ENCODE data around the gene GOLPH3. TPM values are rescaled to one million over a fixed set of nuclear protein-coding genes. Genes with fewer than 3 reads are reported as not detected.

The GOLPH3 gene
- total and polyA plus RNA-seq, 7 experiments from 2014 or later, result 46.9 to 86.1 (median 60.8) TPM

- H3K27ac ChIP-seq (ENCODE audit: low read depth, low read length), result no peak overlapping the region
- Mint-ChIP-seq H3K4me3 (no peak overlapping the region), H3K4me1 (peaks cover 0 to 4% (median 0%) of the 10 kb centered on the region in 7 donors), H3K27ac (peak overlapping the region in 1 of 9 donors; percentile 18), H3K36me3 (peaks cover 8 to 32% (median 14%) of the 10 kb centered on the region in 5 donors), H3K27me3 (no peaks in the 10 kb centered on the region), H3K9me3 (no peaks in the 10 kb centered on the region)
- no peak overlapping the region for H3K4me3 ChIP-seq (ENCODE audit: low read length)
- intact Hi-C loops (cut with micrococcal nuclease), result no loop called here
- CTCF ChIA-PET, result no interaction called here
- no peaks in the 10 kb centered on the region for H3K4me1 ChIP-seq (ENCODE audit: control insufficient read depth in 2 of 2, insufficient read depth in 2 of 2, low read length in 2 of 2)
- H3K9me3 ChIP-seq (ENCODE audit: control insufficient read depth in 2 of 3, low read length in 3 of 3), result no peaks in the 10 kb centered on the region
- no peak for DNase-seq
- H3K36me3 ChIP-seq (ENCODE audit: control insufficient read depth in 2 of 3, insufficient read depth in 3 of 3, low read length in 3 of 3), result peaks cover 0 to 47% (median 4%) of the 10 kb centered on the region in 3 experiments
- ATAC-seq, result no peak
- POLR2A ChIA-PET, result no interaction called here
- no peaks in the 10 kb centered on the region for H3K27me3 ChIP-seq (ENCODE audit: control insufficient read depth in 2 of 2, insufficient read depth in 2 of 2, low read length in 2 of 2)
Observed at GRCh38 chr5:32110111-32110696, 63.9 kb downstream of the GOLPH3 start.

GRCh38 chr5:32109236-32109635, 64.9 kb downstream of the GOLPH3 start:
- peaks cover 0 to 4% (median 0%) of the 10 kb centered on the region in 7 donors for H3K4me1 Mint-ChIP-seq
- Histone ChIP-seq H3K36me3 (ENCODE audit: control insufficient read depth in 2 of 3, insufficient read depth in 3 of 3, low read length in 3 of 3) (peaks cover 0 to 53% (median 4%) of the 10 kb centered on the region in 3 experiments), H3K9me3 (ENCODE audit: control insufficient read depth in 2 of 3, low read length in 3 of 3) (no peaks in the 10 kb centered on the region), H3K27ac (ENCODE audit: low read depth, low read length) (no peak overlapping the region), H3K4me1 (ENCODE audit: control insufficient read depth in 2 of 2, insufficient read depth in 2 of 2, low read length in 2 of 2) (no peaks in the 10 kb centered on the region), H3K27me3 (ENCODE audit: control insufficient read depth in 2 of 2, insufficient read depth in 2 of 2, low read length in 2 of 2) (no peaks in the 10 kb centered on the region), H3K4me3 (ENCODE audit: low read length) (no peak overlapping the region)
- no peaks in the 10 kb centered on the region for H3K27me3 Mint-ChIP-seq
- DNase-seq, result no peak
- no peak for ATAC-seq
- no peaks in the 10 kb centered on the region for H3K9me3 Mint-ChIP-seq
- peak overlapping the region in 1 of 9 donors; percentile 56 for H3K27ac Mint-ChIP-seq
- peaks cover 8 to 36% (median 14%) of the 10 kb centered on the region in 5 donors for H3K36me3 Mint-ChIP-seq
- no peak overlapping the region for H3K4me3 Mint-ChIP-seq
- intact Hi-C loops (cut with micrococcal nuclease), result no loop called here
- ChIA-PET POLR2A (no interaction called here), CTCF (interaction anchor here (0.8 kb wide), 1 partner anchor 285 kb away, joined by 3 read pairs; no protein-coding TSS in a partner anchor)

DNA sequence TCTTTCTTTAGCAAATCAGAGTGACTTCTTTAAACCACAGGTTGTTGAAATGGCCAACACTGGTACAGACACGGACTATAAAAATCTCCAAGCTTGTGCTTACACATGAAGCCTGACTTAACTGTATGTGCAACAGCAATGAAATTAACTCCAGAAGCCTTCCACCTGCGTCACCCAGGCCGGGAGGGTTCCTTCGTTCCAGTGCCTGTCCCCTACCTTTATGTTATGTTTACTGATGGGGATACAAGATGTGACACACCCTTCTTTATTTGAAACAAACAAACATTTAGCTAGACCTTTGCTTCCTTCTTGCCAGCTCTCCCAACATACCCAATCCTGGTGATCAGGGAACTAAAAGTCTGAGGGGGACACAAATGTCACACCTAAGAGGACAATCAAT, 66.0 kb downstream of the GOLPH3 start:
- intact Hi-C loops (cut with micrococcal nuclease), result no loop called here
- no peak overlapping the region for H3K27ac ChIP-seq (ENCODE audit: low read depth, low read length)
- Mint-ChIP-seq H3K27ac (peak overlapping the region in 3 of 9 donors; percentile 23 to 54 (median 39)), H3K4me1 (peaks cover 0 to 4% (median 0%) of the 10 kb centered on the region in 7 donors), H3K36me3 (peaks cover 8 to 43% (median 19%) of the 10 kb centered on the region in 5 donors), H3K4me3 (no peak overlapping the region), H3K9me3 (no peaks in the 10 kb centered on the region), H3K27me3 (no peaks in the 10 kb centered on the region)
- H3K36me3 ChIP-seq (ENCODE audit: control insufficient read depth in 2 of 3, insufficient read depth in 3 of 3, low read length in 3 of 3), result peaks cover 0 to 59% (median 4%) of the 10 kb centered on the region in 3 experiments
- CTCF ChIA-PET, result interaction anchor here (0.6 kb wide), 1 partner anchor 19 kb away, joined by 3 read pairs; no protein-coding TSS in a partner anchor
- no peaks in the 10 kb centered on the region for H3K27me3 ChIP-seq (ENCODE audit: control insufficient read depth in 2 of 2, insufficient read depth in 2 of 2, low read length in 2 of 2)
- ATAC-seq (no peak), DNase-seq (no peak)
- no peaks in the 10 kb centered on the region for H3K4me1 ChIP-seq (ENCODE audit: control insufficient read depth in 2 of 2, insufficient read depth in 2 of 2, low read length in 2 of 2)
- H3K9me3 ChIP-seq (ENCODE audit: control insufficient read depth in 2 of 3, low read length in 3 of 3), result no peaks in the 10 kb centered on the region
- no peak overlapping the region for H3K4me3 ChIP-seq (ENCODE audit: low read length)
- POLR2A ChIA-PET, result no interaction called here

GRCh38 chr5:32107291-32107690, 66.8 kb downstream of the GOLPH3 start:
- Mint-ChIP-seq H3K27me3 (no peaks in the 10 kb centered on the region), H3K27ac (peak overlapping the region in 3 of 9 donors; percentile 21 to 66 (median 54)), H3K9me3 (no peaks in the 10 kb centered on the region), H3K4me1 (peaks cover 0 to 4% (median 0%) of the 10 kb centered on the region in 7 donors), H3K4me3 (no peak overlapping the region), H3K36me3 (peaks cover 7 to 39% (median 17%) of the 10 kb centered on the region in 5 donors)
- CTCF ChIA-PET, result no interaction called here
- intact Hi-C loops (cut with micrococcal nuclease), result no loop called here
- H3K36me3 ChIP-seq (ENCODE audit: control insufficient read depth in 2 of 3, insufficient read depth in 3 of 3, low read length in 3 of 3), result peaks cover 0 to 60% (median 5%) of the 10 kb centered on the region in 3 experiments
- no peaks in the 10 kb centered on the region for H3K4me1 ChIP-seq (ENCODE audit: control insufficient read depth in 2 of 2, insufficient read depth in 2 of 2, low read length in 2 of 2)
- no peak overlapping the region for H3K4me3 ChIP-seq (ENCODE audit: low read length)
- H3K27me3 ChIP-seq (ENCODE audit: control insufficient read depth in 2 of 2, insufficient read depth in 2 of 2, low read length in 2 of 2), result no peaks in the 10 kb centered on the region
- no peak overlapping the region for H3K27ac ChIP-seq (ENCODE audit: low read depth, low read length)
- POLR2A ChIA-PET, result no interaction called here
- ATAC-seq (no peak), DNase-seq (no peak)
- H3K9me3 ChIP-seq (ENCODE audit: control insufficient read depth in 2 of 3, low read length in 3 of 3), result no peaks in the 10 kb centered on the region

- H3K36me3 ChIP-seq (ENCODE audit: control insufficient read depth in 2 of 3, insufficient read depth in 3 of 3, low read length in 3 of 3), result peaks cover 4 to 34% (median 18%) of the 10 kb centered on the region in 3 experiments
- no peaks in the 10 kb centered on the region for H3K4me1 Mint-ChIP-seq
Observed at GRCh38 chr5:32103521-32103920, 70.6 kb downstream of the GOLPH3 start.

DNA sequence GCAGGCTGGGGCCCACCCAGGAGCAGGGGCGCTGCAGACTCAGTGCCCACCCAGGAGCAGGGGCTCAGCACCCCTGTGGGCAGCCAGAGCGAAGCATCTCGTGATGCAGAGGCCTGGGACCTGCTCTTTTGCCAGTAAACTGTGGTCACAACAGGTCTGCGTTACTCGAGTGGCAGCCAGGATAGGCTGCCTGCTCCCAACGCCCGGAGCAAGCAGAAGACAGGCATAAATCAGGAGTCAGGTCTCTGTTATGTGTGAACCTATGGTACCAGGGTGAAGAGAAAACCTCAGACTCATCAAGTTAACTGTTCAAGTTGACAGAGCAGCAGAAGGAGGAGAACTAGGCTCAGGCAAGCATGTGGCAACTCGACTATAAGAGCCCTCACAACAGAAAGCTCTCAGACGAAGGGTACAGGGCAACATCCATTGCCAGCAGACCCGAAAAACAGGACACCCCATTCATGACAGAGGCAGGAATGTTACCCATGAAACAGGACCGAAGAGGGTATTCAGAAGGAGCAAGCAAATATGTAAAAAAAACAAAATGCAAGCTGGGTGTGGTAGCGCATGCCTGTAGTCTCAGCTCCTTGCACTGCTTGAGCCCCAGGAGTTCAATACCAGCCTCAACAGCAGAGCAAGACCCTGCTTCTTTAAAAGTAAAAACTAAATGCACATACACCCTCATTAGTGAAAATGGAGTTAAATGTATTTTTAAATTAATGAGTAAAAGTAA, 71.7 kb downstream of the GOLPH3 start:
- Mint-ChIP-seq H3K27me3 (no peaks in the 10 kb centered on the region), H3K4me3 (no peak overlapping the region), H3K9me3 (no peaks in the 10 kb centered on the region), H3K36me3 (peaks cover 4 to 34% (median 15%) of the 10 kb centered on the region in 5 donors), H3K4me1 (no peaks in the 10 kb centered on the region), H3K27ac (peak overlapping the region in 5 of 9 donors; percentile 33 to 73 (median 51))
- intact Hi-C loops (cut with micrococcal nuclease), result no loop called here
- CTCF ChIA-PET, result no interaction called here
- Histone ChIP-seq H3K9me3 (ENCODE audit: control insufficient read depth in 2 of 3, low read length in 3 of 3) (no peaks in the 10 kb centered on the region), H3K36me3 (ENCODE audit: control insufficient read depth in 2 of 3, insufficient read depth in 3 of 3, low read length in 3 of 3) (peaks cover 4 to 33% (median 18%) of the 10 kb centered on the region in 3 experiments), H3K4me1 (ENCODE audit: control insufficient read depth in 2 of 2, insufficient read depth in 2 of 2, low read length in 2 of 2) (no peaks in the 10 kb centered on the region), H3K4me3 (ENCODE audit: low read length) (no peak overlapping the region), H3K27ac (ENCODE audit: low read depth, low read length) (no peak overlapping the region), H3K27me3 (ENCODE audit: control insufficient read depth in 2 of 2, insufficient read depth in 2 of 2, low read length in 2 of 2) (no peaks in the 10 kb centered on the region)
- no peak for DNase-seq
- ATAC-seq, result no peak
- POLR2A ChIA-PET, result no interaction called here

More at GRCh38 chr5:32103521-32103920, 70.6 kb downstream of the GOLPH3 start:
- no peaks in the 10 kb centered on the region for H3K27me3 Mint-ChIP-seq
- ChIA-PET POLR2A (no interaction called here), CTCF (no interaction called here)
- no peak overlapping the region for H3K4me3 ChIP-seq (ENCODE audit: low read length)
- no peaks in the 10 kb centered on the region for H3K27me3 ChIP-seq (ENCODE audit: control insufficient read depth in 2 of 2, insufficient read depth in 2 of 2, low read length in 2 of 2)
- H3K9me3 Mint-ChIP-seq, result no peaks in the 10 kb centered on the region
- H3K27ac ChIP-seq (ENCODE audit: low read depth, low read length), result no peak overlapping the region
- no peak for DNase-seq
- H3K4me1 ChIP-seq (ENCODE audit: control insufficient read depth in 2 of 2, insufficient read depth in 2 of 2, low read length in 2 of 2), result no peaks in the 10 kb centered on the region
- intact Hi-C loops (cut with micrococcal nuclease), result no loop called here
- no peak overlapping the region for H3K4me3 Mint-ChIP-seq
- H3K36me3 Mint-ChIP-seq, result peaks cover 4 to 38% (median 15%) of the 10 kb centered on the region in 5 donors
- no peak for ATAC-seq
- no peak overlapping the region for H3K27ac Mint-ChIP-seq
- H3K9me3 ChIP-seq (ENCODE audit: control insufficient read depth in 2 of 3, low read length in 3 of 3), result no peaks in the 10 kb centered on the region

All from naive thymus-derived CD4-positive, alpha-beta T cell (primary cell).